ENCODE data around the gene ODF4. TPM values are rescaled to one million over a fixed set of nuclear protein-coding genes. Genes with fewer than 3 reads are reported as not detected.
"Not testable (repeated sequence)": the region's sequence is repeated elsewhere in the genome, so short reads cannot be mapped to it uniquely, and the experiment has no call there.

The ODF4 gene
- total RNA-seq, 2 experiments from 2014 or later = not detected

GRCh38 chr17:8332688-8333087 is 7.0 kb upstream of the ODF4 start:
- peaks cover 1% of the 10 kb centered on the region for H3K4me1 Mint-ChIP-seq (ENCODE audit: low read depth)
- no peaks in the 10 kb centered on the region for H3K9me3 Mint-ChIP-seq
- intact Hi-C loops (cut with micrococcal nuclease) = no loop called here
- H3K4me3 Mint-ChIP-seq = no peak overlapping the region
- H3K27ac Mint-ChIP-seq = no peak overlapping the region
- H3K27me3 Mint-ChIP-seq (ENCODE audit: low read depth) = peaks cover 8% of the 10 kb centered on the region
- H3K36me3 Mint-ChIP-seq (ENCODE audit: low read depth) = no peaks in the 10 kb centered on the region
- CTCF ChIA-PET = interaction anchor here (1.1 kb wide), 1 partner anchor 32 kb away, joined by 3 read pairs; no protein-coding TSS in a partner anchor
- DNase-seq = no peak

GRCh38 chr17:8333281-8333680 is 6.4 kb upstream of the ODF4 start:
- no peak overlapping the region for H3K4me3 Mint-ChIP-seq
- peaks cover 3% of the 10 kb centered on the region for H3K27me3 Mint-ChIP-seq (ENCODE audit: low read depth)
- intact Hi-C loops (cut with micrococcal nuclease) = no loop called here
- H3K4me1 Mint-ChIP-seq (ENCODE audit: low read depth) = peaks cover 7% of the 10 kb centered on the region
- no peaks in the 10 kb centered on the region for H3K9me3 Mint-ChIP-seq
- no peak for DNase-seq
- no peaks in the 10 kb centered on the region for H3K36me3 Mint-ChIP-seq (ENCODE audit: low read depth)
- no peak overlapping the region for H3K27ac Mint-ChIP-seq
- CTCF ChIA-PET = interaction anchor here (1.1 kb wide), 1 partner anchor 33 kb away, joined by 3 read pairs; no protein-coding TSS in a partner anchor

- Mint-ChIP-seq H3K4me1 (ENCODE audit: low read depth) (peaks cover 12% of the 10 kb centered on the region), H3K36me3 (ENCODE audit: low read depth) (no peaks in the 10 kb centered on the region), H3K27ac (peak overlapping the region; percentile 43), H3K4me3 (no peak overlapping the region), H3K27me3 (ENCODE audit: low read depth) (no peaks in the 10 kb centered on the region), H3K9me3 (no peaks in the 10 kb centered on the region)
- intact Hi-C loops (cut with micrococcal nuclease) = no loop called here
- peak; percentile 27 for DNase-seq
- CTCF ChIA-PET = interaction anchor here (0.8 to 1.8 kb wide), 3 partner anchors 12 to 245 kb away, joined by 4 to 10 read pairs (median 4); no protein-coding TSS in a partner anchor
Observed at GRCh38 chr17:8337802-8338752, 1.6 kb upstream of the ODF4 start.

DNA sequence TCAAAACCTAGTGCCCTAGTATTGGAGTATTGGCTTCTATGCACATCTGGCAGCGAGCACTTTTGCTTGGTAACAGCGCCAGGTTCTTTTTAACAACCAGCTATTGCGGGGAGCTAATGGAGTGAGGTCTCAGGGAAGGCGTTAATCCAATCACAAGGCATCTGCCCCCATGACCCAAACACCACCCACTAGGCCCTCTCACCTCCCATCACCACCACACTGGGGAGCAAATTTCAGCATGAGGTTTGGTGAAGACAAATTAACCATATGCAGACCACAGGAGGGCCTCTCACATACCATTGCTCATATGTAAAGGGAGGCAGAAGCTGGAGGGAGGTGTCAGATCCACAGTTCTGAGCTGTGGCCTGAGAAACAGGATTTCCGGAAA is 893 bp upstream of the ODF4 start:
- Mint-ChIP-seq H3K4me3 (no peak overlapping the region), H3K36me3 (ENCODE audit: low read depth) (no peaks in the 10 kb centered on the region), H3K4me1 (ENCODE audit: low read depth) (peaks cover 12% of the 10 kb centered on the region), H3K9me3 (no peaks in the 10 kb centered on the region), H3K27ac (no peak overlapping the region), H3K27me3 (ENCODE audit: low read depth) (no peaks in the 10 kb centered on the region)
- intact Hi-C loops (cut with micrococcal nuclease) = no loop called here
- CTCF ChIA-PET = interaction anchor here (0.6 to 1.8 kb wide), 3 partner anchors 13 to 220 kb away, joined by 3 to 10 read pairs (median 4); no protein-coding TSS in a partner anchor
- no peak for DNase-seq

GRCh38 chr17:8341456-8341855 is 1.8 kb downstream of the ODF4 start:
- Mint-ChIP-seq H3K4me3 (no peak overlapping the region), H3K36me3 (ENCODE audit: low read depth) (no peaks in the 10 kb centered on the region), H3K27me3 (ENCODE audit: low read depth) (peaks cover 2% of the 10 kb centered on the region), H3K9me3 (no peaks in the 10 kb centered on the region), H3K27ac (no peak overlapping the region), H3K4me1 (ENCODE audit: low read depth) (peaks cover 12% of the 10 kb centered on the region)
- CTCF ChIA-PET = no interaction called here
- intact Hi-C loops (cut with micrococcal nuclease) = no loop called here
- DNase-seq = no peak

GRCh38 chr17:8345052-8345690 is 5.5 kb downstream of the ODF4 start:
- Mint-ChIP-seq H3K36me3 (ENCODE audit: low read depth) (no peaks in the 10 kb centered on the region), H3K9me3 (no peaks in the 10 kb centered on the region), H3K4me3 (no peak overlapping the region), H3K27me3 (ENCODE audit: low read depth) (peaks cover 16% of the 10 kb centered on the region), H3K4me1 (ENCODE audit: low read depth) (peaks cover 1% of the 10 kb centered on the region), H3K27ac (no peak overlapping the region)
- intact Hi-C loops (cut with micrococcal nuclease) = no loop called here
- CTCF ChIA-PET = interaction anchor here (0.8 to 1.0 kb wide), 2 partner anchors 44 to 272 kb away, joined by 3 to 4 read pairs; no protein-coding TSS in a partner anchor
- no peak for DNase-seq

GRCh38 chr17:8345951-8346665 is 6.5 kb downstream of the ODF4 start:
- DNase-seq = no peak
- peaks cover 16% of the 10 kb centered on the region for H3K27me3 Mint-ChIP-seq (ENCODE audit: low read depth)
- peaks cover 1% of the 10 kb centered on the region for H3K4me1 Mint-ChIP-seq (ENCODE audit: low read depth)
- no peak overlapping the region for H3K27ac Mint-ChIP-seq
- no peak overlapping the region for H3K4me3 Mint-ChIP-seq
- CTCF ChIA-PET = interaction anchor here (0.6 kb wide), 2 partner anchors 42 to 1494 kb away, joined by 3 to 5 read pairs; no protein-coding TSS in a partner anchor
- intact Hi-C loops (cut with micrococcal nuclease) = no loop called here
- H3K36me3 Mint-ChIP-seq (ENCODE audit: low read depth) = no peaks in the 10 kb centered on the region
- H3K9me3 Mint-ChIP-seq = no peaks in the 10 kb centered on the region

DNA sequence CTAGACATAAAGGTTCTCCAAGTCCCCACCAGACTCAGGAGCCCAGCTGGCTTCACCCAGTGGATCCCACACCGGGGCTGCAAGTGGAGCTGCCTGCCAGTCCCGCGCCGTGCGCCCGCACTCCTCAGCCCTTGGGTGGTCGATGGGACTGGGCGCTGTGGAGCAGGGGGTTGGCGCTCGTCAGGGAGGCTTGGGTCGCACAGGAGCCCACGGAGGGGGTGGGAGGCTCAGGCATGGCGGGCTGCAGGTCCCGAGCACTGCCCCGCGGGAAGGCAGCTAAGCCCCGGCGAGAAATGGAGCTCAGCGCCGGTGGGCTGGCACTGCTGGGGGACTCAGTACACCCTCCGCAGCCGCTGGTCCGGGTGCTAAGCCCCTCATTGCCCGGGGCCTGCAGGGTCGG is 7.4 kb downstream of the ODF4 start:
- DNase-seq; H3K4me1 Mint-ChIP-seq (ENCODE audit: low read depth); H3K9me3 Mint-ChIP-seq; H3K4me3 Mint-ChIP-seq; H3K36me3 Mint-ChIP-seq (ENCODE audit: low read depth); intact Hi-C loops (cut with micrococcal nuclease); H3K27ac Mint-ChIP-seq; CTCF ChIA-PET: not testable (repeated sequence)
- peaks cover 16% of the 10 kb centered on the region for H3K27me3 Mint-ChIP-seq (ENCODE audit: low read depth)

GRCh38 chr17:8350339-8350738 is 10.7 kb downstream of the ODF4 start:
- H3K27ac Mint-ChIP-seq = no peak overlapping the region
- DNase-seq = no peak
- CTCF ChIA-PET = no interaction called here
- intact Hi-C loops (cut with micrococcal nuclease) = no loop called here
- peaks cover 1% of the 10 kb centered on the region for H3K4me1 Mint-ChIP-seq (ENCODE audit: low read depth)
- H3K36me3 Mint-ChIP-seq (ENCODE audit: low read depth) = no peaks in the 10 kb centered on the region
- no peaks in the 10 kb centered on the region for H3K9me3 Mint-ChIP-seq
- H3K27me3 Mint-ChIP-seq (ENCODE audit: low read depth) = peaks cover 14% of the 10 kb centered on the region
- H3K4me3 Mint-ChIP-seq = no peak overlapping the region

DNA sequence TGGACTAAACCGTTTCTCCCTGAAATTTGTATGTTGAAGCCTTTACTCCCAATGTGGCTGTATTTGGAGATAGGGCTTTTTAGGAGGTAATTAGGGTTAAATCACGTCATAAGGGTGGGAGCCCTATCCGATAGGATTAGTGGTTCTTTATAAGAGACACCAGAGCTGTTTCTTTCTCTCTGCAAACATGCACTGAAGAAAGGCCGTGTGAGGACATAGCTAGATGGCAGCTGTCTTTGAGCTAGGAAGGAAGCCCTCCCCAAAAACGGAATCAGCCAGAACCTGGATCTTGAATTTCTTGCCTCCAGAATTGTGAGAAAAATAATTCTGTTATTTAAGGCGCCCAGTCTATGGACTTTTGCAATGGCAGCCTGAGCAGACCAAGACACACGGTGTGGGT is 14.1 kb downstream of the ODF4 start:
- DNase-seq = no peak
- H3K9me3 Mint-ChIP-seq = no peaks in the 10 kb centered on the region
- H3K4me3 Mint-ChIP-seq = no peak overlapping the region
- peaks cover 3% of the 10 kb centered on the region for H3K27me3 Mint-ChIP-seq (ENCODE audit: low read depth)
- intact Hi-C loops (cut with micrococcal nuclease) = no loop called here
- CTCF ChIA-PET = no interaction called here
- no peaks in the 10 kb centered on the region for H3K36me3 Mint-ChIP-seq (ENCODE audit: low read depth)
- H3K27ac Mint-ChIP-seq = no peak overlapping the region
- no peaks in the 10 kb centered on the region for H3K4me1 Mint-ChIP-seq (ENCODE audit: low read depth)

DNA sequence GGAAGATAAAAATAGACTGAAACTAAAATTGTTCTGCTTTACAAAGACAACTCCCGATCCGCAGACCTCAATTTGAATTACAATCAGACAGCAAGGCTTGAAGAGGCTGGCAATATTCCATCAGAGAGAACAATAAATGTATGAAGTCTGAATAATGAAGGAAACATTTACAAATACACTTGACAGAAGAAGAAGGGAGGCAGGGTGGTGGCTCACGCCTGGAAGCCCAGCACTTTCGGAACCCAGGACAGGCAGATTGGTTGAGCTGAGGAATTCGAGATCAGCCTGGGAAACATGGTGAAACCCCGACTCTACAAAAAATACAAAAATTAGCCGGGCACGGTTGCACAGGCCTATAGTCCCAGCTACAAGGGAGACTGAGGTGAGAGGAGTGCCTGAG is 14.6 kb downstream of the ODF4 start:
- H3K9me3 Mint-ChIP-seq = no peaks in the 10 kb centered on the region
- no peak overlapping the region for H3K4me3 Mint-ChIP-seq
- CTCF ChIA-PET = interaction anchor here (1.4 kb wide), 1 partner anchor 22 kb away, joined by 5 read pairs; no protein-coding TSS in a partner anchor
- no peaks in the 10 kb centered on the region for H3K36me3 Mint-ChIP-seq (ENCODE audit: low read depth)
- H3K27ac Mint-ChIP-seq = no peak overlapping the region
- H3K4me1 Mint-ChIP-seq (ENCODE audit: low read depth) = no peaks in the 10 kb centered on the region
- peaks cover 3% of the 10 kb centered on the region for H3K27me3 Mint-ChIP-seq (ENCODE audit: low read depth)
- DNase-seq = no peak
- intact Hi-C loops (cut with micrococcal nuclease) = no loop called here

DNA sequence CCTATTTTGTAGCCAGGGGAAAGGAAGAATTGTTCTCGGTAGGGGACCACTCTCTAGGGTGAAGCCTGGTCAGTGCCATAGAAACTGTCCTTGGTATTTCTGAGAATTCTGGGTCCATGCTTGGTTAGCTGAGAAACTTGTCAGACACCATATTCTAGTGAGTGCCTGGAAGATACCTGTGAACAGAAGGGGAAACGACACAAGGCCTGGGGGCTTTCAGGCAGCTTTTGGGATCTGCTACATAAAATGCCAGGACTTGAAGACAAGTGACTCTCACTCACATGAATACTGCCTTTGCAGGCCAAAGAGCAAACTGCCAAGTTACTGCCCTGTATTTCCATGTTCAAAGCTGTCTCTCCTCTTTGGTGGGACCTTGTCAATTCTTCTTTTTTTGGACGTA is 18.3 kb downstream of the ODF4 start:
- no peak for DNase-seq
- intact Hi-C loops (cut with micrococcal nuclease) = no loop called here
- Mint-ChIP-seq H3K27me3 (ENCODE audit: low read depth) (no peaks in the 10 kb centered on the region), H3K36me3 (ENCODE audit: low read depth) (no peaks in the 10 kb centered on the region), H3K9me3 (no peaks in the 10 kb centered on the region), H3K27ac (no peak overlapping the region), H3K4me3 (no peak overlapping the region), H3K4me1 (ENCODE audit: low read depth) (peaks cover 7% of the 10 kb centered on the region)
- CTCF ChIA-PET = interaction anchor here (1.2 kb wide), 1 partner anchor 57 kb away, joined by 3 read pairs; no protein-coding TSS in a partner anchor
